ENCODE data around the gene LNX2. TPM values are rescaled to one million over a fixed set of nuclear protein-coding genes. Genes with fewer than 3 reads are reported as not detected.

The LNX2 gene
- total and polyA plus RNA-seq, 2 donors (not counting 1 experiment from before 2014, with no cell fraction given) = 2.9 to 10.9 TPM

GRCh38 chr13:27578121-27579030, 42.0 kb downstream of the LNX2 start:
- TF ChIP-seq, protein P1, sequence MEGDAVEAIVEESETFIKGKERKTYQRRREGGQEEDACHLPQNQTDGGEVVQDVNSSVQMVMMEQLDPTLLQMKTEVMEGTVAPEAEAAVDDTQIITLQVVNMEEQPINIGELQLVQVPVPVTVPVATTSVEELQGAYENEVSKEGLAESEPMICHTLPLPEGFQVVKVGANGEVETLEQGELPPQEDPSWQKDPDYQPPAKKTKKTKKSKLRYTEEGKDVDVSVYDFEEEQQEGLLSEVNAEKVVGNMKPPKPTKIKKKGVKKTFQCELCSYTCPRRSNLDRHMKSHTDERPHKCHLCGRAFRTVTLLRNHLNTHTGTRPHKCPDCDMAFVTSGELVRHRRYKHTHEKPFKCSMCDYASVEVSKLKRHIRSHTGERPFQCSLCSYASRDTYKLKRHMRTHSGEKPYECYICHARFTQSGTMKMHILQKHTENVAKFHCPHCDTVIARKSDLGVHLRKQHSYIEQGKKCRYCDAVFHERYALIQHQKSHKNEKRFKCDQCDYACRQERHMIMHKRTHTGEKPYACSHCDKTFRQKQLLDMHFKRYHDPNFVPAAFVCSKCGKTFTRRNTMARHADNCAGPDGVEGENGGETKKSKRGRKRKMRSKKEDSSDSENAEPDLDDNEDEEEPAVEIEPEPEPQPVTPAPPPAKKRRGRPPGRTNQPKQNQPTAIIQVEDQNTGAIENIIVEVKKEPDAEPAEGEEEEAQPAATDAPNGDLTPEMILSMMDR (IDR thresholded peaks at IDR 0.05) = no peak
- TF ChIP-seq EZH2 (IDR thresholded peaks at IDR 0.05; ENCODE audit: borderline replicate concordance, insufficient read depth, low read depth, low read length, poor library complexity, severe bottlenecking) = no peak
- Histone ChIP-seq H3K27me3 (replicated peaks in 1 of 4; ENCODE audit: control extremely low read depth in 1 of 4, control insufficient read depth in 3 of 4, insufficient read depth in 4 of 4, low read length in 3 of 4) (no peaks in the 10 kb centered on the region), H3K9ac (ENCODE audit: low read length) (no peak overlapping the region), H3K9me3 (ENCODE audit: control extremely low read depth in 1 of 3, control insufficient read depth in 2 of 3, insufficient read depth in 1 of 3, low read length in 2 of 3) (no peaks in the 10 kb centered on the region), H3K4me1 (ENCODE audit: control insufficient read depth in 2 of 2, insufficient read depth in 2 of 2, low read length in 2 of 2) (no peaks in the 10 kb centered on the region), H4K20me1 (ENCODE audit: control insufficient read depth, insufficient read depth, low read length, poor library complexity, severe bottlenecking) (peaks cover 12% of the 10 kb centered on the region), H3K27ac (ENCODE audit: low read length in 2 of 2) (no peak overlapping the region), H3K4me3 (ENCODE audit: control extremely low read depth in 1 of 5, extremely low read depth in 1 of 5, insufficient read depth in 1 of 5, low read depth in 2 of 5, low read length in 4 of 5) (no peak overlapping the region), H3K4me2 (replicated peaks; ENCODE audit: low read depth, low read length, poor library complexity, severe bottlenecking) (no peak overlapping the region), H2AFZ (ENCODE audit: insufficient read depth, low read depth, low read length, poor library complexity, severe bottlenecking) (no peak overlapping the region), H3K36me3 (replicated peaks in 1 of 2; ENCODE audit: control extremely low read depth in 1 of 2, control insufficient read depth in 1 of 2, extremely low read depth in 1 of 2, insufficient read depth in 2 of 2, low read length in 1 of 2) (peaks cover 5 to 6% of the 10 kb centered on the region in 2 experiments), H3K79me2 (ENCODE audit: control insufficient read depth, insufficient read depth, low read length) (peaks cover 11% of the 10 kb centered on the region)
- Mint-ChIP-seq H3K27ac (no peak overlapping the region), H3K27me3 (no peaks in the 10 kb centered on the region), H3K4me3 (no peak overlapping the region), H3K9me3 (ENCODE audit: insufficient read depth) (no peaks in the 10 kb centered on the region), H3K4me1 (peaks cover 5% of the 10 kb centered on the region)
- CTCF ChIA-PET = no interaction called here
- intact Hi-C loops (cut with micrococcal nuclease) = no loop called here
- no peak for ATAC-seq (ENCODE audit: low read depth)
- POLR2A ChIA-PET = no interaction called here
- DNase-seq = no peak
- 100% methylated on average over 1 of the region's 6 CpGs for WGBS (ENCODE audit: insufficient coverage)

GRCh38 chr13:27574661-27575060, 45.7 kb downstream of the LNX2 start:
- H3K27ac Mint-ChIP-seq = no peak overlapping the region
- POLR2A ChIA-PET = no interaction called here
- TF ChIP-seq EZH2 (IDR thresholded peaks at IDR 0.05; ENCODE audit: borderline replicate concordance, insufficient read depth, low read depth, low read length, poor library complexity, severe bottlenecking) = no peak
- TF ChIP-seq, protein P1 (IDR thresholded peaks at IDR 0.05) = no peak
- H3K4me3 ChIP-seq (ENCODE audit: control extremely low read depth in 1 of 5, extremely low read depth in 1 of 5, insufficient read depth in 1 of 5, low read depth in 2 of 5, low read length in 4 of 5) = no peak overlapping the region
- H3K4me2 ChIP-seq (replicated peaks; ENCODE audit: low read depth, low read length, poor library complexity, severe bottlenecking) = no peak overlapping the region
- no peaks in the 10 kb centered on the region for H3K27me3 Mint-ChIP-seq
- ATAC-seq (ENCODE audit: low read depth) = no peak
- intact Hi-C loops (cut with micrococcal nuclease) = no loop called here
- H3K9ac ChIP-seq (ENCODE audit: low read length) = no peak overlapping the region
- DNase-seq = no peak
- H4K20me1 ChIP-seq (ENCODE audit: control insufficient read depth, insufficient read depth, low read length, poor library complexity, severe bottlenecking) = peaks cover 5% of the 10 kb centered on the region
- no CpG with 5 or more reads among the region's 1 CpG for WGBS (ENCODE audit: insufficient coverage)
- CTCF ChIA-PET = no interaction called here
- no peaks in the 10 kb centered on the region for H3K9me3 Mint-ChIP-seq (ENCODE audit: insufficient read depth)
- no peaks in the 10 kb centered on the region for H3K4me1 ChIP-seq (ENCODE audit: control insufficient read depth in 2 of 2, insufficient read depth in 2 of 2, low read length in 2 of 2)
- H3K27me3 ChIP-seq (replicated peaks in 1 of 4; ENCODE audit: control extremely low read depth in 1 of 4, control insufficient read depth in 3 of 4, insufficient read depth in 4 of 4, low read length in 3 of 4) = no peaks in the 10 kb centered on the region
- no peak overlapping the region for H3K27ac ChIP-seq (ENCODE audit: low read length in 2 of 2)
- no peak overlapping the region for H3K4me3 Mint-ChIP-seq
- peaks cover 6 to 9% of the 10 kb centered on the region in 2 experiments for H3K36me3 ChIP-seq (replicated peaks in 1 of 2; ENCODE audit: control extremely low read depth in 1 of 2, control insufficient read depth in 1 of 2, extremely low read depth in 1 of 2, insufficient read depth in 2 of 2, low read length in 1 of 2)
- peaks cover 6% of the 10 kb centered on the region for H3K79me2 ChIP-seq (ENCODE audit: control insufficient read depth, insufficient read depth, low read length)
- no peaks in the 10 kb centered on the region for H3K9me3 ChIP-seq (ENCODE audit: control extremely low read depth in 1 of 3, control insufficient read depth in 2 of 3, insufficient read depth in 1 of 3, low read length in 2 of 3)
- H3K4me1 Mint-ChIP-seq = peaks cover 11% of the 10 kb centered on the region
- no peak overlapping the region for H2AFZ ChIP-seq (ENCODE audit: insufficient read depth, low read depth, low read length, poor library complexity, severe bottlenecking)
